ENCODE measurements around the gene PPP6R3.
"Not testable (repeated sequence)": the region's sequence is repeated elsewhere in the genome, so short reads cannot be mapped to it uniquely, and the experiment has no call there.

PPP6R3 gene

GRCh38 chr11:68621826-68622225 is 161.3 kb downstream of the PPP6R3 start:
- DNase-seq = no peak

- DNase-seq = not testable (repeated sequence)
These were observed 163.2 kb downstream of the PPP6R3 start for GRCh38 chr11:68623706-68624105.

- DNase-seq = not testable (repeated sequence)
These were observed 164.5 kb downstream of the PPP6R3 start for GRCh38 chr11:68625069-68625468.

GRCh38 chr11:68626236-68626635 is 165.7 kb downstream of the PPP6R3 start:
- DNase-seq = not testable (repeated sequence)

GRCh38 chr11:68628837-68629236 is 168.3 kb downstream of the PPP6R3 start:
- DNase-seq = not testable (repeated sequence)

- not testable (repeated sequence) for DNase-seq
These were observed 171.8 kb downstream of the PPP6R3 start for GRCh38 chr11:68632375-68632774.

GRCh38 chr11:68632802-68633201 is 172.2 kb downstream of the PPP6R3 start:
- DNase-seq = no peak

- DNase-seq = not testable (repeated sequence)
These were observed 174.1 kb downstream of the PPP6R3 start for GRCh38 chr11:68634606-68635005.

GRCh38 chr11:68635172-68635571 is 174.6 kb downstream of the PPP6R3 start:
- not testable (repeated sequence) for DNase-seq

GRCh38 chr11:68635883-68636282 is 175.3 kb downstream of the PPP6R3 start:
- DNase-seq = not testable (repeated sequence)

GRCh38 chr11:68639322-68639721 is 178.8 kb downstream of the PPP6R3 start:
- DNase-seq = not testable (repeated sequence)

- DNase-seq = no peak
These were observed 181.3 kb downstream of the PPP6R3 start for GRCh38 chr11:68641880-68642279.

GRCh38 chr11:68643585-68643984 is 183.0 kb downstream of the PPP6R3 start:
- DNase-seq = no peak

- no peak for DNase-seq
These were observed 186.3 kb downstream of the PPP6R3 start for GRCh38 chr11:68646832-68647231.

GRCh38 chr11:68649851-68650555 is 189.5 kb downstream of the PPP6R3 start:
- DNase-seq = no peak

- DNase-seq = no peak
These were observed 190.2 kb downstream of the PPP6R3 start for GRCh38 chr11:68650801-68651200.

- DNase-seq = no peak
These were observed 190.8 kb downstream of the PPP6R3 start for GRCh38 chr11:68651208-68651984.

GRCh38 chr11:68651985-68652682 is 191.6 kb downstream of the PPP6R3 start:
- DNase-seq = no peak

GRCh38 chr11:68652683-68653156 is 192.2 kb downstream of the PPP6R3 start:
- DNase-seq = no peak

GRCh38 chr11:68653486-68654430 is 193.2 kb downstream of the PPP6R3 start:
- no peak for DNase-seq

- DNase-seq = no peak
These were observed 194.4 kb downstream of the PPP6R3 start for GRCh38 chr11:68654978-68655377.

GRCh38 chr11:68655406-68655805 is 194.9 kb downstream of the PPP6R3 start:
- DNase-seq = no peak

Data from NCI-H446 treated with DMSO at 0.1 percent for 48 hours (cell line).